GM21737 (cell line): ENCODE data around the gene ACP3.
"Not testable (repeated sequence)": the region's sequence is repeated elsewhere in the genome, so short reads cannot be mapped to it uniquely, and the experiment has no call there.

Experiments used
- ATAC-seq: cut with Tn5 transposase; IDR thresholded peaks from one replicate; pipeline ENCODE4 v1.9.1; 2021; ENCODE audit warnings: mild to moderate bottlenecking, moderate library complexity; ENCODE audit not compliant: unreplicated experiment

The ACP3 gene

DNA sequence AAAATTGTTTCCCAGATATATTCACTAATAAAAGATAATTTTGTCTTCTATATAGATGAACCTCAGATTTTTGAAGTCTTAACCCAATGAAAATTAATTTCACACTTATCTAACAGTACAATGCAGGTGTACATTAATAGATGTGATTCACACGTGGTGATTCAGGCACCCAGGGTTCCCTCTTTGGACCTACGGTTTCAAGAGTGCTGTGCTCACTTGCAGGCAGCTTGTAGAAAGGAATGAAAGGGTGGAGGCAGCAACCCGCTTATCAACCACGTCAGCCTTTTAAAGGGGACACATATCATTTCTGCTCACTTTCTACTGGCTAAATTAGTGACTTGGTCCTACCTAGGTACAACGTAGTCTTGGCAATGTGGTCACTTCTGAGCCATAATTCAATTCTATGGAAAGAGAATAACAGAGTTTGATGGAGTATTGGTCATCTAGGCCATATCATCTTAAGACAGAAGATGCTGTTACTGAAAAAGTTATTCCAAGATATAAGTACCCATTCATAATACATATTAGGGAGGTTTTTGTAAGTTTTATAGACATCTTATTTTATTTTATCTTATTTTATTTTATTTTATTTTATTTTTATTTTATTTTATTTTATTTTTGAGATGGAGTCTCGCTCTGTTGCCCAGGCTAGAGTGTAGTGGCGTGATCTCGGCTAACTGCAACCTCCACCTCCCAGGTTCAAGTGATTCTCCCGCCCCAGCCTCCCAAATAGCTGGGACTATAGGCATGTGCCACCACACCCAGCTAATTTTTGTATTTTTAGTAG, 37.9 kb downstream of the ACP3 start:
- no peak for ATAC-seq

DNA sequence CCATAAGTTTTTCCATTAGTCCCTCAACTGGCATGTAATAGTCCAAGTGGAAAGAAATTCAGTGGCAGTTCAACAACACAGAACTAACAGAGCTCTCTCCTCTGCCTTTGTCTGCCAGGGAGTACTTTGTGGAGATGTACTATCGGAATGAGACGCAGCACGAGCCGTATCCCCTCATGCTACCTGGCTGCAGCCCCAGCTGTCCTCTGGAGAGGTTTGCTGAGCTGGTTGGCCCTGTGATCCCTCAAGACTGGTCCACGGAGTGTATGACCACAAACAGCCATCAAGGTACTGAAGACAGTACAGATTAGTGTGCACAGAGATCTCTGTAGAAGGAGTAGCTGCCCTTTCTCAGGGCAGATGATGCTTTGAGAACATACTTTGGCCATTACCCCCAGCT, 39.4 kb downstream of the ACP3 start:
- no peak for ATAC-seq

DNA sequence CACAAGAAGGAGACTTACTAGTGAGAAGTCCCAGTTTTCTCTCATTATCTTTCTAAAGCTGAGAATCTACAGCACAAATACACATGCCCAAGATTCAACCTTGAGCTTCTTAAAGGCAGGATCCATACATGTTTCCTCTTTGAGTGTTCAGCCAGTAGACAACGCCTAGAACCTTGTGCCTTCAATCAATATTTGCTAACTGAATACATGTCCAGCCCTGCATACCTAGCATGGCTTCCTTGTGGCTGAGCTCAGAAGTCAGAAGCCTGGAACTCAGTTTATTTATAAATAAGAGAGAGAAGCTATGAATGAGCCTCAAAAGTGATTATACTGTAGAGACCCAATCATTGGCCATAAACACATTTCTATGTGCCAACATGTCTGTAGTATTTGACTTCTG, 43.5 kb downstream of the ACP3 start:
- ATAC-seq, result no peak

DNA sequence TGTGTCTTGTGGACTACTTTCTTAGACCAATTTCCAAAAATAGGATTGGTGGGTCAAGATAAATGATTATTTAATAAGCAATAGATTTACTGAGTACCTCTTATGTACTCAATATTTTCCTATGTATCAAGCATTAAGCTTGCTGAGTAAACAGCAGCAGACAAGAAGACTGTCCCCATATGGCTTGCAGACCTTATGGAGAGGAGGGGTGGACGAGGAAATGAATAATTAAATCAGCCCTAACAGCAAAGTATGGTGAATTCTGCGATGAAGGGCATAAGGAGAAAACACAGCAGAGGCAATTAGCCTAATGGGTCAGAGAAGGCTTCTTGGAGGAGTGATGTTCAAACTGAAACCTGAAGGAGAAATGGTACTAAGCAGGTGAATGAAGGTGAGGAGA, 45.1 kb downstream of the ACP3 start:
- ATAC-seq, result no peak

DNA sequence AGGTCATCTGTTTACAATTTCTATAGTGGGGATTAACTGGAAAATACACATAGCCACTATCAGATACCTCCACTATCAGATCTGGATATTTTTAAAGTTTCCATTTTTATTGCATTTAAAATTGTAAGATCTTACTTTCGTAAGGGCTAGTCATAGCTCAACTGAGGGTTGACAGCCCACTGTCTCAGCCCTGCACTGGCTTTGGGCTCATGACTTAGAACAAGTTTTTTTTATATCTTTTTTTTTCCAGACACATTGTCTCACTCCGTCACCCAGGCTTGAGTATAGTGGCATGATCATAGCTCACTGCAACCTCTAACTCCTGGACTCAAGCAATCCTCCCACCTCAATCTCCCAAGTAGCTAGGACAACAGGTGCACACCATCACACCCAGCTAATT, 51.3 kb downstream of the ACP3 start:
- ATAC-seq, result no peak

DNA sequence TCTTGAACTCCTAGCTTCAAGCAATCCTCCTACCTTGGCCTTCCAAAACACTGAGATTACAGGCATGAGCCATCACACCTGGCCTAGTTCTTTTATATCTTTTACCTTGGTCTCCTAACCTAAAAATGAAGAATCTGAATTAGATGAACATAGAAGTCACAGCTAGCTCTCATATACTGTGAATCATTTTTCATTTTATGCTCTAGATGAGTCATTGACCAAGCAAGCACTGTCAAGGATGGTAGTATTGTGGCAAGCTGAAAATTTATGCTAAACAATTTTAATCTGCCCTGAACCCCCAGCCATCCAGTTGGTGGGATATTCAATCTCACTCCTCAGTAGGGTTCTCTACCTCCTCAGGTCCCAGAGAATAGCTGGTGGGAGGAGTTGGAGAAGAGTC, 51.8 kb downstream of the ACP3 start:
- ATAC-seq, result no peak

DNA sequence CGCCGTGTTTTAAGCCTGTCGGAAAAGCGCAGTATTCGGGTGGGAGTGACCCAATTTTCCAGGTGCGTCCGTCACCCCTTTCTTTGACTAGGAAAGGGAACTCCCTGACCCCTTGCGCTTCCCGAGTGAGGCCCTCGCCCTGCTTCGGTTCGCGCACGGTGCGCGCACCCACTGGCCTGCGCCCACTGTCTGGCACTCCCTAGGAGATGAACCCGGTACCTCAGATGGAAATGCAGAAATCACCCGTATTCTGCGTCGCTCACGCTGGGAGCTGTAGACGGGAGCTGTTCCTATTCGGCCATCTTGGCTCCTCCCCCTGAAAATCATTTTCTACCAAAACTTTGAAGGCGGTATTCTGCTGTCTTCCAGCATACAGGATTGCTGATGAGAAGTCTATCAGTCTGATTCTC, 59.7 kb downstream of the ACP3 start:
- ATAC-seq, result not testable (repeated sequence)

DNA sequence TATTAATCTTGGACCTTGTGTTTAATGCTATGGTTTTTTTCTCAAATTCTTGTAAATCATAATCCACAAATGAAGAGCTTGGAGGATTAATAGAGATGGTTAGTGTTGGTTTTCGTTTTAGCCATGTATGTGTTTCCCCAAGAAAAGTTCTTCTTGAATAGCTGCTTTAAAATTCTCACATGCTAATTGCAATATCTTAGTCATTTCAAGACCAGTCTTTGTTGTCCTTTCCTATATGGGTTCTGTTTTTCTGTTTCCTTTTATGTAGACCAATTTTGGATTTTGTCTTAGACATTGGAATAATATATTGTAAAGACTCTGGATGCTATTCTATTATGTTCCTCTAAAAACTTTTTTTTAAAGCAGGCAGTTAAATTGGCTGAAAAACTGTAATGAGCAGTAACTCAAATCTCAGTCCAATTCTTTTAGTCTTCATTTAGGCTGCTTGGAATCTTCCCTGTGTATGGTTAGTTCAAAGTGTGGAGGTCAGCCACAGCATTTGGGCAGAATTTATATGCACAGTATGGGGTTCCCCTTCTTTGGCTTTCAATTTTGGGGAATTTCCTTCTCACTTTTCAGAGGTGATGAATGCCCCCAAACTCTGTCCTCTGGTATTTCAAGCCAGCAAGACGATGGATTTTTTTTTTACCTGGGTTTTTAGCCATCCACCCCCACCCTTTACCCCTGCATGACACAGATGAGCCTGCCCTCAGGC, 61.0 kb downstream of the ACP3 start:
- no peak for ATAC-seq

DNA sequence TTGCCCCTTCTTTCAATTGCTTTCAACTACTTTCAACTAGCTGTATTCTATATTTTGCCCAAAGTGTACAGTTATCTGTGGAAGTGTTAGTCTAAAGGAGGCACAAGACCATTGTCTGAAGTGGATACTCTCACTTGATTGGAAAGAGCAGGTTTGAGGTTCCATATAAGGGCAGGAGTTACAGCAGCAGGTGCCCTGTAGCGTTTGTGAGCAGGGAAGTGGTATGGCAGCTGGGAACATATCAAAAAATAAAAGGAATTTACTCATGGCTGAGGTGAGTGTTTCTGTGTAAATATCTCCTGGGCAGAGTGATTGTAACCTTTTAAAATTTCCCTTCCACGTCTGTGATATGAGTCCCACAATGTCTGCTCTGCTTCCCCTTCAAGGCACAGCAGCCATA, 61.6 kb downstream of the ACP3 start:
- ATAC-seq, result no peak

DNA sequence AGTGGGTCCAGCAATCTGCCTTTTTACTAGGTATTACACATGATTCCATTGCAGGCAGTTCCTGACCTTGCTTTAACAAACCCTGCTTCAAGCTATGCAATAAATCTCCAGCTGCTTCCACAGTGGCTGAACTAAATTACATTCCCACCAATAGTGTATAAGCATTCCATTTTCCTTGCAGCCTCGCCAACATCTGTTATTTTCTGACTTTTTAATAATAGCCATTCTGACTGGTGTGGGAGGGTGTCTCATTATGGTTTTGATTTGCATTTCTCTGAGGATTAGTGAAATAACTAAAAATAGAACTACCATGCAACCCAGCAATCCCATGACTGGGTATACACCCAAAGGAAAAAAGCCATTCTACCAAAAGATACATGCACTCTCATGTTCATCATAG, 63.7 kb downstream of the ACP3 start:
- no peak for ATAC-seq

DNA sequence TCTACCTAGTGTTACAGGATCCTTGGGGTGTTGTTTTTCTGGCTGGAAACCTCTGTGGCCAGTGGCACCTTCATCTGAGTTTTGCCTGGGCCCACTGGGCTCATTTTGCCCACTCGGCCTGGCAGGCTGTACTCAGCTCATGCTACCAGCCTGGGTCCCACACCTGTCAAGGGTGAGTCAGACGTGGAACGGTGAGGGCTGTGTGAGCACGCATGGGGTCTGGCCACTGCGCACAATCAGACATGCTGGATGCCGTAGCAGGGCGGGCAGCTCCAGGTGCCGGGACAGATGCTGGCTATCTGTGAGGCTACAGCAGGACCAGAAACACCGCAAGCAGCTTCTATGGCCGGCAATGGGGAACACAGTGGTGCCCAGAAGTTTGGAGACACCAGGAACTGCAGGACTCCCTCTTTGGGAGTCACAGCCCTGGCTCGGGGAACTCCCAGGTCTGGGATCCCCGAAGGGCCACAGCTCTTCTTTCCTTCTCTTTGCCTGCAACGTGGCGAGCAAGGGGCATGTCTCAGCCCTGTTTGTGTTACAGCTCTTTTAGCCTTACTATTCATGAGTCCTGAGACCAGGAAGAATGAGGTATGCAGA, 64.2 kb downstream of the ACP3 start:
- no peak for ATAC-seq

DNA sequence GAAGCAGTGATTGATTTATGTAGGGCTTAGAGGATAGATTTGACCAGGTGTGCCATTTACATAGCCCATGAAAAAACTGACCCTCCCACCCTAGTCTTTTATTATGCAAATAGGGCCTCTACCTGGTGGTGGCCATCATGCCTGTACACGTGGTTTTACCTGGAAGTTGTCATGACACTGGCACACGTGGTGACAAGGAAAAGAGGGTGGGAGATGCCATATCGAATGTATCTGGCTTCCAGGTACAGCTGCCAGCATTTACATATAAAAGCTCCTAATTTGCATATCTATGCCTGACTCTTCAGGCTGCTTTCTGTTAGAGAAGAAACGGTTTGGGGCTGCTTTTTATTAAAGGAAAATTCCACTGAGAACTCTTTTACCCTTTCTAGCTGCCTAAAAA, 65.1 kb downstream of the ACP3 start:
- ATAC-seq, result no peak

DNA sequence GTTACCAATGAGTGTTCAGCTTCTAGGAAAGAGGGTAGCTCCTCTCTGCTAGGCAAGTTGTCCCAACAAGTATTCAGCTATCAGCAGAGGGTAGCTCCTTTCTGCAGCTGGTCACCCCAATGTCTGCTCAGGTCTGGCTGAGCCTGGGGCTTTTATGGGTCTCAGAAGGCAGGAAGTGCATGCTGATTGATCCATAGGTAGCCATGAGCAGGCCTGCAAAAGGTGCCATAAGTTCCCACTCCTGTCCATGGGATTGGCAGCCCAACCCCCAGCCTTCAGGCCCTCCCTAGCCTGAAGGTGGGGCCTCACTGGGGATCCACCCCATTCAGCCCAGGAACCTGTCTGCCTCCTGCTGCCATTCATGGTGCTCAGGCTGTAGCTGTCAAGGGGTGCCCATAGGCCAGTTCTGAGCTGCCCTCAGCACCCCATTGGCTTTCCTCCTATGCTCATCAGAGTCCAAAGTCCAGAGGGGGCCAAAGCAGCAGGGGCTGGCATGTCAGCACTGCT, 65.5 kb downstream of the ACP3 start:
- no peak for ATAC-seq

DNA sequence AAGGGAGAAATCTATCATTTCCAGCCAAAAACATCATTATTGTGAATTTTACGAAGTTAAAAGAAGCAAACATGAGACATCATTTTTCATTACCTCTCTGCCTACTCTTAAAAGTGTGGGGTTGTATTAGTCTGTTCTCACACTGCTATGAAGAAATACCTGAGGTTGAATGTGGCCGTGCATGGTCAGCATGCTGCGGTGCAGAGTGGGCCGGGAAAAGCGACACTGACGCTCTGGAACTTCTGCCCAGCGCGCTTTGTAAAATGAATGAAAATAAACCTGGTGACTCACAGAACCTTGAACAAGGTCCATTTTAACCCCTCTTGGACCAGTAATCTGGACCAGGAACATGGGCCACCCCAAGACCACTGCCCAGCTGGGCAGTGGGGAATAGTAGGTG, 69.1 kb downstream of the ACP3 start:
- no peak for ATAC-seq

DNA sequence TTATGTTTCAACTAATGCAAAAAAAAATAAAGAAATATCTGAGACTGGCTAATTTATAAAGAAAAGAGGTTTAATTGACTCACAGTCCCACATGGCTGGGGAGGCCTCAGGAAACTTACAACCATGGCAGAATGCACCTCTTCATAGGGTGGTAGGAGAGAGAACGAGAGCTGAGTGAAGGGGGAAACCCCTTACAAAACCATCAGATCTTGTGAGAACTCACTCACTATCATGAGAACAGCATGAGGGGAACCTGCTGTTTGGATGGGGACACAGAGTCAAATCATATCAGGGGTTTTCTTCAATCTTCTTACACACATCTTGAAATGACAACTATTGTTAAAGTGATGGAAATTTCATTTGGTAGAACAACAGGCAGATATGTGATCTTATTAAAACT, 75.5 kb downstream of the ACP3 start:
- not testable (repeated sequence) for ATAC-seq

DNA sequence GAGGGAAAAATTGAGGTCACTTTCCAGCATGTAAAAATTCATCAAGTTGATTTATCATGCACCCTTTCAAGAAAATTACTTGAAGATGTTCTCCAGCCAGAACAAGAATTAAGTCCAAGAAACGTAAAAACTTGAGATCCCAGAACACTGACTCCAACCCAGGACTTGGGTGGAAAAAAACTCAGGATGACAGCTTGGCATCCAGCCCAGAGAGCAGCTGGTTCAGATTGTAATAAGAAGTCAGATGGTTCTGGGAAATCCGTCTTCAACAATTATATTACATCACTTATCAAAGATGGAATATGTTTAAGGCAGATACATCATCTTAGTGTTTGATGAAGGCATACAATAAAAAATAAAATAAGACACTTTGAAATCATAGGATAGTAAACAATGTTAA, 77.1 kb downstream of the ACP3 start:
- no peak for ATAC-seq

DNA sequence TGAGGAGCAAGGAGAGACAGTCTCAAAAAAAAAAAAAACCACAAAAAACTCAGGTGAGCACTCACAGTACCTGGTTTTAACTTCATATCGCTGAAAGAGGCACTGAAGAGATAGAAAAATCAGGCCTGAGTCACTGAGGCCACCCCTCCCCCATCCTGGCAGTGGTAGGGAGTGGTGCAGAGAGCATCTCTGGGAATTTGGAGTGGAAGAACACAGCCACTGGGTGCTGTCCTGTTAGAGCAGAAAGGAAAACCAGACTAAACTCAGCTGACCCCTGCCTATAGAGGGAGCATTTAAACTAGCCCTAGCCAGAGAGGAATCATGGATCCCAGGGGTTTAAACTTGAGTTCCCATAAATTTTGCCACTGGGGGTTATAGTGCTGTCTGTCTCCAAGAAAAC, 77.9 kb downstream of the ACP3 start:
- no peak for ATAC-seq

DNA sequence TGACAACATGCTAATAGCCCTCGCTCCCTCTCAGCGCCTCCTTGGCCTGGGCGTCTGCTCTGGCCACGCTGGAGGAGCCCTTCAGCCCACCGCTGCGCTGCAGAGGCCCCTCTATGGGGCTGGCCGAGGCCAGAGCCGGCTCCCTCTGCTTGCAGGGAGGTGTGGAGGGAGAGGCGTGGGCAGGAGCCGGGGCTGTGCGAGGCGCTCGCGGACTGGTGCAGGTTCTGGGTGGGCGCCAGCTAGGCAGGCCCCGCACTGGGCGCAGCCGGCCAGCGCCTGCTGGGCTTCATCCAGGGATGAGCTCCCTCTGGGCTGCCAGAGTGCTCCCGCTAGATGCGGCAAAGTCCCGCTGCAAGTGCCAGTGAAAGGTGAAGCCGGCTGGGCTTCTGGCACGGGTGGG, 79.0 kb downstream of the ACP3 start:
- ATAC-seq, result no peak

DNA sequence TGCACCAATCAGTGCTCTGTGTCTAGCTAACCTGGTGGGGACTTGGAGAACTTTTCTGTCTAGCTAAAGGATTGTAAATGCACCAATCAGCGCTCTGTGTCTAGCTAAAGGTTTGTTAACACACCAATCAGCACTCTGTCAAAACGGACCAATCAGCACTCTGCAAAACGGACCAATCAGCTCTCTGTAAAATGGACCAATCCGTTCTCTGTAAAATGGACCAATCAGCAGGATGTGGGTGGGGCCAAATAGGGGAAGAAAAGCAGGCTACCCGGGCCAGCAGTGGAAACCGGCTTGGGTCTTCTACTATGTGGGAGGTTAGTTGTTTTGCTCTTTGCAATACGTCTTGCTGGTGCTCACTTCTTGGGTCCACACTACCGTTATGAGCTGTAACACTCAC, 79.6 kb downstream of the ACP3 start:
- ATAC-seq, result not testable (repeated sequence)

DNA sequence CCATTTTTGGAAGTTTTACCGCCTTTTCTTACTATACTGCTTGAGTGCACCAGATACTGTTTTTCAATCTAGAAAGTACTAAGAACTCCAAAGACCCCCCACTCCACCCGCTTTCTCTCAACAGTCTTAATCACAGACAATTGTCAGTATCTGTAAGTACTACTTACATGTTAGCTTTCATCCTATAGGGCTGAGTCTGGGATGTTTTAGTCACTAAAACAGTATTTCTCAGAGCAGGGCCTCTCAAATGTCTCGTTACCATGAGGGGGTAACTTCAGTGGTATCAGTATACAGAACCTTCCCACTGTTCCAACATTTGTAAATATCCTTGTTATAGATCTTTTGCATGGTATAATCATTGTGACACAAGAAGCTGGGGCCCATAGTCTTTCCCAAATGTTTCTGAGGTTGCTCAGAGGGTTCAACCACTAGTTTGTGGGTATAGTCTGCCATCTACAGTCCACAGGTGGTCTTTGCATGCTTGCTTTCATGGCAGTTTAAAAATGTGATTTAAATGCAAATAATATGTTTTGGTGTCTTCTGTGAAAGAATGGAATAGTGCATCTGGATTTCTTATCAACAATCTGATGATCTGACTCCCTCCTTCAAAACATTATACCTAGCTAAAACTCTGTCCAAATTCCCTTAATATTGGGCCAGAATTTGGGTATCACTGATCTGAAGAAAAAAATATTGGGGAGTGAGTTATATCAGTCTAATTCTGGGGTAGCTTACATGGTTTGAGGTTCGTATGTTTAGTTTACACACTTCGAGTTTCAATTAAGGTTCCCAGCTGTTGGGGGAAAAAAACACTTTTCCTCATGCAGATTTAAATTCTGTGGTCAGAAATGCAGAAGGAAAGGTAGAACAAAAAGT, 82.1 kb downstream of the ACP3 start:
- no peak for ATAC-seq

DNA sequence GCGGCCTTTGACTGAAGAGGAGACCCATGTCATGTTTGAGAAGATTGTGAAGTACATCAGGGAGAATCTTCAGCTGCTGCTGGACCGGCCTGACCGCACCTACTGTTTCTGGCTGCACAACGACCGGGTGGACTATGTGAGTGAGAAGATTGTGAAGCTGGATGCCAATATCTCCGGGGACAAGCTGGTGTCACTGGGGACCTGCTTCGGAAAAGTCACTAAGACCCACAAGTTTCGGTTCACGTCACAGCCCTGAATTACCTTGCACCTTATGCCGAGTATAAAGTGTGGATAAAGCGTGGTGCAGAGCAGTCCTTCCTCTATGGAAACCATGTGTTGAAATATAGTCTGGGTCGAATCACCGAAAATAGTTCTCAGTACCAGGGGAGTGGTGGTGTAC, 84.0 kb downstream of the ACP3 start:
- no peak for ATAC-seq
